H1 (cell line): ENCODE measurements around the gene MSN.

Source experiments
- ATF2 ChIP-seq: IDR thresholded peaks from 2 replicates; pipeline ENCODE4 v1.6.1; 2012; ENCODE audit warnings: low read length, inconsistent platforms
- BCL11A ChIP-seq, 2 experiments: IDR thresholded peaks; one replicate each; pipeline ENCODE4 v1.6.1; 2011; ENCODE audit warnings: low read depth in 2 of 2, low read length in 2 of 2, mild to moderate bottlenecking in 2 of 2
- CEBPB ChIP-seq: IDR thresholded peaks from 2 replicates; pipeline ENCODE4 v1.6.1; 2012; ENCODE audit warnings: low read depth, low read length
- CHD2 ChIP-seq: IDR thresholded peaks from 2 replicates; pipeline ENCODE4 v1.6.1; 2012; ENCODE audit warnings: low read length, improper control_type of control experiment
- CTCF ChIP-seq, 3 experiments: IDR thresholded peaks; 1 replicate in 2 of 3; 2 replicates in 1 of 3; pipeline versions ENCODE4 v1.5.1 to v1.6.1; 2011; ENCODE audit warnings: low read length in 3 of 3, mild to moderate bottlenecking in 3 of 3, inconsistent platforms in 2 of 3, low read depth in 1 of 3, moderate library complexity in 1 of 3; ENCODE audit not compliant: insufficient read depth in 1 of 3; ENCODE audit errors: control extremely low read depth in 1 of 3
- E2F6 ChIP-seq: IDR thresholded peaks from 2 replicates; pipeline ENCODE4 v1.6.1; 2012; ENCODE audit warnings: inconsistent platforms
- EP300 ChIP-seq, 2 experiments: IDR thresholded peaks; 1 replicate in 1 of 2; 2 replicates in 1 of 2; pipeline ENCODE4 v1.6.1; 2011 to 2012; ENCODE audit warnings: low read depth in 2 of 2, low read length in 2 of 2, mild to moderate bottlenecking in 2 of 2, borderline replicate concordance in 1 of 2, inconsistent platforms in 1 of 2, moderate library complexity in 1 of 2
- MAX ChIP-seq: IDR thresholded peaks from 2 replicates; pipeline ENCODE4 v1.6.1; 2012; ENCODE audit warnings: inconsistent platforms
- NRF1 ChIP-seq: IDR thresholded peaks from 2 replicates; pipeline ENCODE4 v1.6.1; 2011; ENCODE audit warnings: mild to moderate bottlenecking, low read depth, low read length, improper control_type of control experiment
- POLR2A ChIP-seq, 2 experiments: IDR thresholded peaks; 1 replicate in 1 of 2; 2 replicates in 1 of 2; pipeline ENCODE4 v1.6.1; 2011; ENCODE audit warnings: low read depth in 2 of 2, low read length in 2 of 2, mild to moderate bottlenecking in 2 of 2; ENCODE audit errors: control extremely low read depth in 1 of 2
- RAD21 ChIP-seq, 2 experiments: IDR thresholded peaks in 1 of 2; conservative IDR thresholded peaks in 1 of 2; 2 replicates each; pipeline ENCODE4 v1.6.1; 2011; ENCODE audit warnings: low read depth in 2 of 2, low read length in 2 of 2, improper control_type of control experiment in 1 of 2, inconsistent platforms in 1 of 2, mild to moderate bottlenecking in 1 of 2, moderate library complexity in 1 of 2
- RBBP5 ChIP-seq: IDR thresholded peaks from 2 replicates; pipeline ENCODE4 v1.7.1; 2012; ENCODE audit warnings: low read depth, mild to moderate bottlenecking, inconsistent platforms, low read length, moderate library complexity, borderline replicate concordance

GRCh38 chrX:65688403-65688871 is 21.0 kb downstream of the MSN start:
- TF ChIP-seq ATF2 (no peak), CTCF (IDR thresholded peaks at IDR 0.05; ENCODE audit: control extremely low read depth in 1 of 3, insufficient read depth in 1 of 3, low read depth in 1 of 3, low read length in 3 of 3) (no peak), E2F6 (no peak), NRF1 (no peak), MAX (no peak), CEBPB (no peak), BCL11A (IDR thresholded peaks at IDR 0.05; ENCODE audit: low read depth in 2 of 2, low read length in 2 of 2) (no peak), POLR2A (IDR thresholded peaks at IDR 0.05; ENCODE audit: control extremely low read depth in 1 of 2, low read depth in 2 of 2, low read length in 2 of 2) (no peak), EP300 (IDR thresholded peaks at IDR 0.05; ENCODE audit: borderline replicate concordance in 1 of 2, low read depth in 2 of 2, low read length in 2 of 2) (no peak), CHD2 (no peak), RBBP5 (no peak), RAD21 (IDR thresholded peaks at IDR 0.05 in 1 of 2, conservative IDR thresholded peaks at IDR 0.05 in 1 of 2; ENCODE audit: low read depth in 2 of 2, low read length in 2 of 2) (no peak)
